ENCODE results near the gene PRRG2. TPM values are rescaled to one million over a fixed set of nuclear protein-coding genes. Genes with fewer than 3 reads are reported as not detected.

PRRG2 gene
- polyA plus RNA-seq, 1 of the 3 experiments (the other 2 are of a cell fraction), result 0.44 TPM

DNA sequence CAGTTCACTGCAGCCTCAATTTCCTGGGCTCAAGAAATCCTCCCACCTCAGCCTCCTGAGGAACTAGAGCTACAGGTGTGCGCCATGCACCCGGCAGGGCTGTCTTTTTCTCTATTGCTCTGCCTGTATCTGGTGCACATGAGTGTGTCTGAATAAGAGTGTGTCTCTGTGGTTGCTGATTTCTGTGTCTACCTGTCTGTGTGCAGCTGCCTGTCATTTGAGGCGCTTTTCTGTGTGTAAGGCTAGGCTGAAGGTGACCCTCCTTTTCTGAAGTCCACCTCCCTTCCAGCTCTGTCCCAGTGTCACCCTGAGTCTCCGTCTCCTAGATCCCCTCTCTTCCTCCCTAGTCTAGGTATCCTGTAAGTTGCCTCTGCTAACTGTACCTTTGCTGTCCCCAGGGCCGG, 8.4 kb downstream of the PRRG2 start:
- Histone ChIP-seq H2AFZ (ENCODE audit: low read depth) (no peak overlapping the region), H3K9me2 (no peaks in the 10 kb centered on the region), H3K36me3 (replicated peaks in 1 of 2; ENCODE audit: control insufficient read depth in 1 of 2, insufficient read depth in 2 of 2, low read length in 1 of 2) (peaks cover 8% of the 10 kb centered on the region in 2 experiments), H3K27me3 (ENCODE audit: insufficient read depth) (no peaks in the 10 kb centered on the region), H3F3A (replicated peaks; ENCODE audit: insufficient read depth) (peaks cover 29% of the 10 kb centered on the region), H3K4me3 (ENCODE audit: low read depth in 2 of 2, low read length in 1 of 2) (no peak overlapping the region), H3K9me3 (no peaks in the 10 kb centered on the region), H3K9ac (no peak overlapping the region), H4K20me1 (ENCODE audit: insufficient read depth) (peaks cover 21% of the 10 kb centered on the region), H3K4me2 (no peak overlapping the region), H3K79me2 (ENCODE audit: insufficient read depth) (peaks cover 29% of the 10 kb centered on the region), H3K27ac (ENCODE audit: low read depth in 2 of 2, low read length in 1 of 2) (peak overlapping the region in 1 of 2 experiments; percentile 5; a peak in 1 of 4 replicates), H3K4me1 (ENCODE audit: control insufficient read depth in 1 of 2, insufficient read depth in 2 of 2, low read depth in 1 of 2, low read length in 1 of 2) (peaks cover 0 to 21% of the 10 kb centered on the region in 2 experiments; a peak in 1 of 4 replicates)
- TF ChIP-seq SIN3A (IDR thresholded peaks at IDR 0.05; ENCODE audit: borderline replicate concordance, low read depth, low read length) (no peak), FOSL2 (IDR thresholded peaks at IDR 0.05; ENCODE audit: borderline replicate concordance, low read depth) (no peak), TAF1 (IDR thresholded peaks at IDR 0.05; ENCODE audit: borderline replicate concordance, low read depth, low read length) (no peak), RXRA (IDR thresholded peaks at IDR 0.05; ENCODE audit: borderline replicate concordance, low read depth) (no peak), TCF12 (IDR thresholded peaks at IDR 0.05) (no peak)
- TF ChIP-seq, protein P1, sequence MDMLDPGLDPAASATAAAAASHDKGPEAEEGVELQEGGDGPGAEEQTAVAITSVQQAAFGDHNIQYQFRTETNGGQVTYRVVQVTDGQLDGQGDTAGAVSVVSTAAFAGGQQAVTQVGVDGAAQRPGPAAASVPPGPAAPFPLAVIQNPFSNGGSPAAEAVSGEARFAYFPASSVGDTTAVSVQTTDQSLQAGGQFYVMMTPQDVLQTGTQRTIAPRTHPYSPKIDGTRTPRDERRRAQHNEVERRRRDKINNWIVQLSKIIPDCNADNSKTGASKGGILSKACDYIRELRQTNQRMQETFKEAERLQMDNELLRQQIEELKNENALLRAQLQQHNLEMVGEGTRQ (IDR thresholded peaks at IDR 0.05; ENCODE audit: borderline replicate concordance, low read depth, low read length), result no peak
- TF ChIP-seq, protein P2, sequence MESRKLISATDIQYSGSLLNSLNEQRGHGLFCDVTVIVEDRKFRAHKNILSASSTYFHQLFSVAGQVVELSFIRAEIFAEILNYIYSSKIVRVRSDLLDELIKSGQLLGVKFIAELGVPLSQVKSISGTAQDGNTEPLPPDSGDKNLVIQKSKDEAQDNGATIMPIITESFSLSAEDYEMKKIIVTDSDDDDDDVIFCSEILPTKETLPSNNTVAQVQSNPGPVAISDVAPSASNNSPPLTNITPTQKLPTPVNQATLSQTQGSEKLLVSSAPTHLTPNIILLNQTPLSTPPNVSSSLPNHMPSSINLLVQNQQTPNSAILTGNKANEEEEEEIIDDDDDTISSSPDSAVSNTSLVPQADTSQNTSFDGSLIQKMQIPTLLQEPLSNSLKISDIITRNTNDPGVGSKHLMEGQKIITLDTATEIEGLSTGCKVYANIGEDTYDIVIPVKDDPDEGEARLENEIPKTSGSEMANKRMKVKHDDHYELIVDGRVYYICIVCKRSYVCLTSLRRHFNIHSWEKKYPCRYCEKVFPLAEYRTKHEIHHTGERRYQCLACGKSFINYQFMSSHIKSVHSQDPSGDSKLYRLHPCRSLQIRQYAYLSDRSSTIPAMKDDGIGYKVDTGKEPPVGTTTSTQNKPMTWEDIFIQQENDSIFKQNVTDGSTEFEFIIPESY (IDR thresholded peaks at IDR 0.05; ENCODE audit: borderline replicate concordance, low read depth), result no peak
- DNase-seq, result no peak
- 69% methylated on average over 5 of the region's 5 CpGs for WGBS (ENCODE audit: low lambda C conversion rate)
- CTCF ChIA-PET, result interaction anchor here (0.9 to 1.5 kb wide), 3 partner anchors 19 to 83 kb away, joined by 3 to 7 read pairs (median 4); no protein-coding TSS in a partner anchor
- POLR2A ChIA-PET, result interaction anchor here (1.5 kb wide), 1 partner anchor 9 kb away, joined by 11 read pairs; the partner anchor contains the start of genes NOSIP and PRRG2

DNA sequence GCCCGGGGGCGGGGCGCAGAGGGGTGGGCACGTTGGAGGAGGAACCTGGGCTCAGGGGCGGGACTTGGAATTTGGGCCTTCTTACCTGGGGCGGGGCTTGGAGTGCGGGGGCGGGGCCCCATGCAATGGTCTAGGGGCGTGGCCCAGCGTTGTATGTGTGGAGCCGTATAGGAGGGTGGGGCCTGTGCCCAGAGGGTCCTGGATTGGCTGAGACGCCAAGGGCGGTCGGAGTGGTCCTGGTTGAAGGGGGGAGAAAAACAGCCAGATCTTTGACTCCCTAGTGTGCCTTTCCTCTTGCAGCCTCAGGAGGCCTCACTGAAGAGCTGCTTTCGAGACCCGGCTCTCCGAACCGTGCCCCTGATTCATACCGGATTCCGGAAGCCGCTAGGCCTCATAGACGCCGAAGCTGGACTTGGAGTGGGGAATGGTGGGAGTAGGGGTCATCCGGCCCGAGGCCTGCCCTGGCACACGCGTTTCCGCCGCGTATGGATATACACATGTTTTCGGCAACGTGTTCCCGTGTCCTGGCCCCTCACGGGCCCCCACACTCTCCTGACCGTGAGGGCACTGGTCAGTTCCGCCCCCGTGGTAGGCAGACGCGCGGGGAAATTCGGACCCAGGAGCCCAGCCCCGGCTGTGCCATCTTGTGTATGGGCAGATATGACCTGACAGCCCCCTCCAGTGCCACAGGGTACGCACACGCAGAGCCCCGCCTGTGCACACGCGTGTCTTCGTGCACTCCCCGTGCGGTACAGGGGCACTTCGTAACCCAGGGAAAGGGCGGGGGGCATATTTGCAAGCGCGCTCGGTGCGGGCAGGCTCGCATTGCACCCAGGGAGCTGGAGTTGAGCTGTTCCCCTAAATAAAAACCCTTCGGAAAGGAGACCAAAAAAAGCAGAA, 9.2 kb downstream of the PRRG2 start:
- ChIA-PET POLR2A (interaction anchor here (1.1 to 1.5 kb wide), 2 partner anchors 9 to 50 kb away, joined by 3 to 11 read pairs; partner anchors contain the start of genes NOSIP, PRRG2 and RRAS), CTCF (interaction anchor here (1.0 to 1.5 kb wide), 6 partner anchors 20 to 112 kb away, joined by 3 to 7 read pairs (median 3); no protein-coding TSS in a partner anchor)
- H3K9ac ChIP-seq, result peak overlapping the region; percentile 83; the same call in 1 of the 2 replicates
- no peaks in the 10 kb centered on the region for H3K9me2 ChIP-seq
- no peaks in the 10 kb centered on the region for H3K9me3 ChIP-seq
- peak overlapping the region; percentile 7; the same call in 1 of the 2 replicates for H2AFZ ChIP-seq (ENCODE audit: low read depth)
- peak; percentile 95 for DNase-seq
- H3K27me3 ChIP-seq (ENCODE audit: insufficient read depth), result no peaks in the 10 kb centered on the region
- peaks cover 0 to 13% of the 10 kb centered on the region in 2 experiments; a peak in 1 of 4 replicates for H3K4me1 ChIP-seq (ENCODE audit: control insufficient read depth in 1 of 2, insufficient read depth in 2 of 2, low read depth in 1 of 2, low read length in 1 of 2)
- H3F3A ChIP-seq (replicated peaks; ENCODE audit: insufficient read depth), result peaks cover 29% of the 10 kb centered on the region
- peak overlapping the region; percentile 78 to 95 for H3K27ac ChIP-seq (ENCODE audit: low read depth in 2 of 2, low read length in 1 of 2)
- WGBS (ENCODE audit: low lambda C conversion rate), result under 1% methylated on average over 27 of the region's 58 CpGs
- H3K4me3 ChIP-seq (ENCODE audit: low read depth in 2 of 2, low read length in 1 of 2), result peak overlapping the region; percentile 76 to 79
- peaks cover 33% of the 10 kb centered on the region for H3K79me2 ChIP-seq (ENCODE audit: insufficient read depth)
- H4K20me1 ChIP-seq (ENCODE audit: insufficient read depth), result peaks cover 25% of the 10 kb centered on the region
- peak overlapping the region; percentile 99 for H3K4me2 ChIP-seq
- H3K36me3 ChIP-seq (replicated peaks in 1 of 2; ENCODE audit: control insufficient read depth in 1 of 2, insufficient read depth in 2 of 2, low read length in 1 of 2), result peaks cover 12 to 13% of the 10 kb centered on the region in 2 experiments
- no peak for TF ChIP-seq TCF12 (IDR thresholded peaks at IDR 0.05)
- TF ChIP-seq, protein P3, sequence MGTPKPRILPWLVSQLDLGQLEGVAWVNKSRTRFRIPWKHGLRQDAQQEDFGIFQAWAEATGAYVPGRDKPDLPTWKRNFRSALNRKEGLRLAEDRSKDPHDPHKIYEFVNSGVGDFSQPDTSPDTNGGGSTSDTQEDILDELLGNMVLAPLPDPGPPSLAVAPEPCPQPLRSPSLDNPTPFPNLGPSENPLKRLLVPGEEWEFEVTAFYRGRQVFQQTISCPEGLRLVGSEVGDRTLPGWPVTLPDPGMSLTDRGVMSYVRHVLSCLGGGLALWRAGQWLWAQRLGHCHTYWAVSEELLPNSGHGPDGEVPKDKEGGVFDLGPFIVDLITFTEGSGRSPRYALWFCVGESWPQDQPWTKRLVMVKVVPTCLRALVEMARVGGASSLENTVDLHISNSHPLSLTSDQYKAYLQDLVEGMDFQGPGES (IDR thresholded peaks at IDR 0.05; ENCODE audit: low read depth, low read length), result no peak
- TF ChIP-seq, protein P4, sequence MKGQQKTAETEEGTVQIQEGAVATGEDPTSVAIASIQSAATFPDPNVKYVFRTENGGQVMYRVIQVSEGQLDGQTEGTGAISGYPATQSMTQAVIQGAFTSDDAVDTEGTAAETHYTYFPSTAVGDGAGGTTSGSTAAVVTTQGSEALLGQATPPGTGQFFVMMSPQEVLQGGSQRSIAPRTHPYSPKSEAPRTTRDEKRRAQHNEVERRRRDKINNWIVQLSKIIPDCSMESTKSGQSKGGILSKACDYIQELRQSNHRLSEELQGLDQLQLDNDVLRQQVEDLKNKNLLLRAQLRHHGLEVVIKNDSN (IDR thresholded peaks at IDR 0.05; ENCODE audit: borderline replicate concordance, low read depth), result no peak
- TF ChIP-seq, protein P5, sequence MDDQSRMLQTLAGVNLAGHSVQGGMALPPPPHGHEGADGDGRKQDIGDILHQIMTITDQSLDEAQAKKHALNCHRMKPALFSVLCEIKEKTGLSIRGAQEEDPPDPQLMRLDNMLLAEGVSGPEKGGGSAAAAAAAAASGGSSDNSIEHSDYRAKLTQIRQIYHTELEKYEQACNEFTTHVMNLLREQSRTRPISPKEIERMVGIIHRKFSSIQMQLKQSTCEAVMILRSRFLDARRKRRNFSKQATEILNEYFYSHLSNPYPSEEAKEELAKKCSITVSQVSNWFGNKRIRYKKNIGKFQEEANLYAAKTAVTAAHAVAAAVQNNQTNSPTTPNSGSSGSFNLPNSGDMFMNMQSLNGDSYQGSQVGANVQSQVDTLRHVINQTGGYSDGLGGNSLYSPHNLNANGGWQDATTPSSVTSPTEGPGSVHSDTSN (IDR thresholded peaks at IDR 0.05), result no peak
- 0 out of 2 replicates have a peak, but pooled peaks have one; percentile 5 for TF ChIP-seq TEAD4 (IDR thresholded peaks at IDR 0.05; ENCODE audit: borderline replicate concordance, insufficient read depth)
- TF ChIP-seq GABPA (IDR thresholded peaks at IDR 0.05; ENCODE audit: low read depth), result peak; percentile 60
- TF ChIP-seq, protein P6, sequence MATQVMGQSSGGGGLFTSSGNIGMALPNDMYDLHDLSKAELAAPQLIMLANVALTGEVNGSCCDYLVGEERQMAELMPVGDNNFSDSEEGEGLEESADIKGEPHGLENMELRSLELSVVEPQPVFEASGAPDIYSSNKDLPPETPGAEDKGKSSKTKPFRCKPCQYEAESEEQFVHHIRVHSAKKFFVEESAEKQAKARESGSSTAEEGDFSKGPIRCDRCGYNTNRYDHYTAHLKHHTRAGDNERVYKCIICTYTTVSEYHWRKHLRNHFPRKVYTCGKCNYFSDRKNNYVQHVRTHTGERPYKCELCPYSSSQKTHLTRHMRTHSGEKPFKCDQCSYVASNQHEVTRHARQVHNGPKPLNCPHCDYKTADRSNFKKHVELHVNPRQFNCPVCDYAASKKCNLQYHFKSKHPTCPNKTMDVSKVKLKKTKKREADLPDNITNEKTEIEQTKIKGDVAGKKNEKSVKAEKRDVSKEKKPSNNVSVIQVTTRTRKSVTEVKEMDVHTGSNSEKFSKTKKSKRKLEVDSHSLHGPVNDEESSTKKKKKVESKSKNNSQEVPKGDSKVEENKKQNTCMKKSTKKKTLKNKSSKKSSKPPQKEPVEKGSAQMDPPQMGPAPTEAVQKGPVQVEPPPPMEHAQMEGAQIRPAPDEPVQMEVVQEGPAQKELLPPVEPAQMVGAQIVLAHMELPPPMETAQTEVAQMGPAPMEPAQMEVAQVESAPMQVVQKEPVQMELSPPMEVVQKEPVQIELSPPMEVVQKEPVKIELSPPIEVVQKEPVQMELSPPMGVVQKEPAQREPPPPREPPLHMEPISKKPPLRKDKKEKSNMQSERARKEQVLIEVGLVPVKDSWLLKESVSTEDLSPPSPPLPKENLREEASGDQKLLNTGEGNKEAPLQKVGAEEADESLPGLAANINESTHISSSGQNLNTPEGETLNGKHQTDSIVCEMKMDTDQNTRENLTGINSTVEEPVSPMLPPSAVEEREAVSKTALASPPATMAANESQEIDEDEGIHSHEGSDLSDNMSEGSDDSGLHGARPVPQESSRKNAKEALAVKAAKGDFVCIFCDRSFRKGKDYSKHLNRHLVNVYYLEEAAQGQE (IDR thresholded peaks at IDR 0.05; ENCODE audit: low read depth, low read length), result 0 out of 2 replicates have a peak, but pooled peaks have one; percentile 14

Measured in SK-N-SH (cell line).